Neural progenitor cell (in vitro differentiated cells): ENCODE results near the gene ITGA11. TPM values are rescaled to one million over a fixed set of nuclear protein-coding genes. Genes with fewer than 3 reads are reported as not detected.
A peak's percentile ranks its signal among the peaks of the same experiment; 100 is the strongest.

Source experiments
- DNase-seq: peaks from one replicate; pipeline ENCODE4 v3.0.0-alpha.2; 2016; ENCODE audit warnings: low spot score
- H2AFZ ChIP-seq: fragments of 200-600 bp; sonication (generic); replicated peaks from 2 replicates; pipeline ENCODE4 v1.6.1; 2016; ENCODE audit warnings: antibody characterized with exemption
- H3F3A ChIP-seq: fragments of 200-600 bp; sonication (generic); 2 replicates; pipeline ENCODE4 v1.6.1; 2016; ENCODE audit warnings: antibody characterized with exemption, low read depth
- H3K27ac ChIP-seq: fragments of 200-600 bp; sonication (generic); 2 replicates; pipeline ENCODE4 v1.5.1; 2016; ENCODE audit warnings: mild to moderate bottlenecking
- H3K27me3 ChIP-seq: fragments of 200-600 bp; sonication (generic); 2 replicates; pipeline ENCODE4 v1.6.1; 2016; ENCODE audit warnings: mild to moderate bottlenecking, moderate library complexity
- H3K36me3 ChIP-seq: fragments of 200-600 bp; sonication (generic); 2 replicates; pipeline ENCODE4 v1.5.1; 2016
- H3K4me1 ChIP-seq: fragments of 200-600 bp; sonication (generic); 2 replicates; pipeline ENCODE4 v1.6.1; 2016; ENCODE audit warnings: mixed run types
- H3K4me2 ChIP-seq: fragments of 200-600 bp; sonication (generic); 2 replicates; pipeline ENCODE4 v1.6.1; 2016
- H3K4me3 ChIP-seq: fragments of 200-600 bp; sonication (generic); 2 replicates; pipeline ENCODE4 v1.5.1; 2016
- H3K79me2 ChIP-seq: fragments of 200-600 bp; sonication (generic); 2 replicates; pipeline ENCODE4 v1.6.1; 2016; ENCODE audit warnings: low read depth
- H3K9ac ChIP-seq: fragments of 200-600 bp; sonication (generic); 2 replicates; pipeline ENCODE4 v1.6.1; 2016
- H3K9me3 ChIP-seq: fragments of 200-600 bp; sonication (generic); 2 replicates; pipeline ENCODE4 v1.5.1; 2016; ENCODE audit warnings: low read depth
- H4K20me1 ChIP-seq: fragments of 200-600 bp; sonication (generic); 2 replicates; pipeline ENCODE4 v1.6.1; 2016; ENCODE audit warnings: low read depth
- H3K27ac Mint-ChIP-seq: 3 replicates; pipeline ENCODE4 v1.8.0; 2021; ENCODE audit warnings: mixed read lengths
- H3K27me3 Mint-ChIP-seq: 2 replicates; pipeline ENCODE4 v1.8.0; 2022; ENCODE audit warnings: low read depth, mild to moderate bottlenecking, inconsistent platforms, moderate library complexity, mixed read lengths; ENCODE audit not compliant: insufficient read depth
- H3K36me3 Mint-ChIP-seq: 3 replicates; pipeline ENCODE4 v1.8.0; 2021; ENCODE audit warnings: mixed read lengths
- H3K4me1 Mint-ChIP-seq: 3 replicates; pipeline ENCODE4 v1.8.0; 2021; ENCODE audit warnings: mixed read lengths
- H3K4me3 Mint-ChIP-seq: 3 replicates; pipeline ENCODE4 v1.8.0; 2021; ENCODE audit warnings: mild to moderate bottlenecking, moderate library complexity, mixed read lengths
- H3K9me3 Mint-ChIP-seq: 3 replicates; pipeline ENCODE4 v1.8.0; 2020; ENCODE audit warnings: mixed read lengths
- CTCF ChIP-seq: fragments of 200-600 bp; sonication (generic); IDR thresholded peaks from 2 replicates; pipeline ENCODE4 v1.5.1; 2017; ENCODE audit warnings: antibody characterized with exemption, mild to moderate bottlenecking
- EZH2 ChIP-seq: fragments of 200-600 bp; sonication (generic); IDR thresholded peaks from 2 replicates; pipeline ENCODE4 v1.6.1; 2017; ENCODE audit warnings: antibody characterized with exemption, mild to moderate bottlenecking, moderate library complexity
- EZH2phosphoT487 ChIP-seq: fragments of 200-600 bp; sonication (generic); IDR thresholded peaks from 2 replicates; pipeline ENCODE4 v1.6.1; 2017; ENCODE audit warnings: antibody characterized with exemption
- total RNA-seq: library from RNA; depleted of rRNA; stranded (reverse); fragments of >200 nt; gene quantifications from 2 replicates; pipeline ENCODE4 v1.2.3, GENCODE V29; 2015; ENCODE audit warnings: low replicate concordance

ITGA11 gene
- total RNA-seq, 1 donor from 2014 or later: not detected

- H2AFZ ChIP-seq: no peak overlapping the region
These were observed 79.4 kb downstream of the ITGA11 start for GRCh38 chr15:68352401-68353062.

DNA sequence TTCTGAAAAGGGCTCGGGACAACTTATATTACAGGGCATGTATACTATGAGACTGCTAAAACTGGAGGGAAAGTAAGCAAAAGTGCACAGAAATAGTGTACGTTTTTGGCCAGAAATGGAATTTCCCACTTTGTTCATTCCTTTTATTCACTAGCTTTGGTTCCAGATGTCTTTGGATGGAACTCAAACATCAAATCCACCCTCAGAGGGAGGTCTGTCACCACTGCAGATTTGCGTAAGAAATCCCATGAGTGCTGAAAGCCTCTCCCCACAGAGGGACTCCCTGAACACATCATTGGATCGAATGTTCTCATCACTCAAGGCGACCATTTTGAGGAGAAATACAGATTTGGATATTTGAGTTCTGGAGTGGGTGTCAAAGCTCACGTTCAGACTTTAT is 82.8 kb downstream of the ITGA11 start:
- no peak overlapping the region for H3K4me3 ChIP-seq
- no peak overlapping the region for H3K27ac ChIP-seq
- H3K4me1 ChIP-seq: no peaks in the 10 kb centered on the region
- no peaks in the 10 kb centered on the region for H3K9me3 Mint-ChIP-seq
- H3F3A ChIP-seq: no peaks in the 10 kb centered on the region
- no peaks in the 10 kb centered on the region for H4K20me1 ChIP-seq
- no peak overlapping the region for H3K9ac ChIP-seq
- no peaks in the 10 kb centered on the region for H3K36me3 Mint-ChIP-seq
- H3K4me2 ChIP-seq: no peak overlapping the region
- peaks cover 16% of the 10 kb centered on the region for H3K4me1 Mint-ChIP-seq
- H3K27me3 Mint-ChIP-seq: peaks cover 4% of the 10 kb centered on the region
- H3K36me3 ChIP-seq: no peaks in the 10 kb centered on the region
- H2AFZ ChIP-seq: no peak overlapping the region
- no peak overlapping the region for H3K4me3 Mint-ChIP-seq
- no peaks in the 10 kb centered on the region for H3K79me2 ChIP-seq
- no peaks in the 10 kb centered on the region for H3K27me3 ChIP-seq
- H3K9me3 ChIP-seq: no peaks in the 10 kb centered on the region
- H3K27ac Mint-ChIP-seq: no peak overlapping the region
- TF ChIP-seq EZH2phosphoT487 (no peak), CTCF (no peak), EZH2 (no peak)
- no peak for DNase-seq

More at GRCh38 chr15:68352401-68353062, 79.4 kb downstream of the ITGA11 start:
- DNase-seq: no peak
- peak overlapping the region; percentile 78 for H3K27ac Mint-ChIP-seq
- no peaks in the 10 kb centered on the region for H3K36me3 Mint-ChIP-seq
- no peak overlapping the region for H3K9ac ChIP-seq
- H3K4me3 ChIP-seq: no peak overlapping the region
- no peaks in the 10 kb centered on the region for H3K79me2 ChIP-seq
- H3K4me1 Mint-ChIP-seq: peaks cover 13% of the 10 kb centered on the region
- no peak overlapping the region for H3K27ac ChIP-seq
- no peak overlapping the region for H3K4me2 ChIP-seq
- no peaks in the 10 kb centered on the region for H3K4me1 ChIP-seq
- no peaks in the 10 kb centered on the region for H3K27me3 Mint-ChIP-seq
- no peaks in the 10 kb centered on the region for H3K36me3 ChIP-seq
- H3K9me3 Mint-ChIP-seq: peaks cover 5% of the 10 kb centered on the region
- no peaks in the 10 kb centered on the region for H3K27me3 ChIP-seq
- no peaks in the 10 kb centered on the region for H3F3A ChIP-seq
- H3K9me3 ChIP-seq: no peaks in the 10 kb centered on the region
- no peaks in the 10 kb centered on the region for H4K20me1 ChIP-seq
- TF ChIP-seq CTCF: no peak
- no peak for TF ChIP-seq EZH2
- no peak overlapping the region for H3K4me3 Mint-ChIP-seq

- H3K4me1 ChIP-seq: no peaks in the 10 kb centered on the region
- H3K36me3 ChIP-seq: no peaks in the 10 kb centered on the region
- no peak overlapping the region for H3K27ac ChIP-seq
- DNase-seq: no peak
- H3K27me3 ChIP-seq: no peaks in the 10 kb centered on the region
- no peak overlapping the region for H3K4me3 Mint-ChIP-seq
- H3K9me3 Mint-ChIP-seq: no peaks in the 10 kb centered on the region
- H3F3A ChIP-seq: no peaks in the 10 kb centered on the region
- no peaks in the 10 kb centered on the region for H3K9me3 ChIP-seq
- no peaks in the 10 kb centered on the region for H4K20me1 ChIP-seq
- no peaks in the 10 kb centered on the region for H3K79me2 ChIP-seq
- H3K4me3 ChIP-seq: no peak overlapping the region
- H3K4me2 ChIP-seq: no peak overlapping the region
- TF ChIP-seq EZH2 (no peak), EZH2phosphoT487 (no peak), CTCF (no peak)
- H3K27ac Mint-ChIP-seq: no peak overlapping the region
- H3K9ac ChIP-seq: no peak overlapping the region
- H2AFZ ChIP-seq: no peak overlapping the region
- H3K4me1 Mint-ChIP-seq: peaks cover 17% of the 10 kb centered on the region
- H3K27me3 Mint-ChIP-seq: peaks cover 4% of the 10 kb centered on the region
- H3K36me3 Mint-ChIP-seq: no peaks in the 10 kb centered on the region
These were observed 83.4 kb downstream of the ITGA11 start for GRCh38 chr15:68348606-68349005.
